SU-DHL-6 (cell line): ENCODE data around the gene SLC44A5.

Source experiments
- EZH2phosphoT487 ChIP-seq: fragments of 200-600 bp; sonication (generic), shearing (Covaris generic); conservative IDR thresholded peaks from 2 replicates; pipeline ENCODE4 v1.6.1; 2018; ENCODE audit warnings: mild to moderate bottlenecking, antibody characterized with exemption, low read length, moderate library complexity, mixed read lengths
- TF ChIP-seq, protein P1 (sequence below): fragments of 200-600 bp; sonication (generic); IDR thresholded peaks from one replicate; pipeline ENCODE4 v1.5.1; 2017; ENCODE audit warnings: antibody characterized with exemption, mild to moderate bottlenecking, low read length, moderate library complexity; ENCODE audit not compliant: insufficient read depth, poor library complexity, severe bottlenecking

DNA sequence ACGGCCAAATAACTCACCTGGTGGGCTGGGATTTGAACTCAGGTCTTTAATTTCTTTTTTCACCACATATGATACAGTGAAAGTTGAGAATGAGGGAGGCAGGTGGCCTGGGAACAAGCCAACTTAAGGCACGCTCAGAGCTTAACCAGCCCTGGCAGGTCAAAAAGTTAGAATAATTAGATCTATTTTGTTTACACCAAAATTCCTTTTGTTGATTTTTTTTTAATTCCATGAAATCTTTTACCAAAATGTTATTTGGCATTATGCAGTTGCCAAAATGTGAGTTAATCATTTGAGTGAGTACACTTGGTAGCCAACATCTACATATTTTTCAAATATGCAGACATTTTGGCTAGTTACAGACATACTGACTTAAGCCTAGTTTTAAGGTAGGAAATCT, 439.9 kb downstream of the SLC44A5 start:
- TF ChIP-seq, protein P1, sequence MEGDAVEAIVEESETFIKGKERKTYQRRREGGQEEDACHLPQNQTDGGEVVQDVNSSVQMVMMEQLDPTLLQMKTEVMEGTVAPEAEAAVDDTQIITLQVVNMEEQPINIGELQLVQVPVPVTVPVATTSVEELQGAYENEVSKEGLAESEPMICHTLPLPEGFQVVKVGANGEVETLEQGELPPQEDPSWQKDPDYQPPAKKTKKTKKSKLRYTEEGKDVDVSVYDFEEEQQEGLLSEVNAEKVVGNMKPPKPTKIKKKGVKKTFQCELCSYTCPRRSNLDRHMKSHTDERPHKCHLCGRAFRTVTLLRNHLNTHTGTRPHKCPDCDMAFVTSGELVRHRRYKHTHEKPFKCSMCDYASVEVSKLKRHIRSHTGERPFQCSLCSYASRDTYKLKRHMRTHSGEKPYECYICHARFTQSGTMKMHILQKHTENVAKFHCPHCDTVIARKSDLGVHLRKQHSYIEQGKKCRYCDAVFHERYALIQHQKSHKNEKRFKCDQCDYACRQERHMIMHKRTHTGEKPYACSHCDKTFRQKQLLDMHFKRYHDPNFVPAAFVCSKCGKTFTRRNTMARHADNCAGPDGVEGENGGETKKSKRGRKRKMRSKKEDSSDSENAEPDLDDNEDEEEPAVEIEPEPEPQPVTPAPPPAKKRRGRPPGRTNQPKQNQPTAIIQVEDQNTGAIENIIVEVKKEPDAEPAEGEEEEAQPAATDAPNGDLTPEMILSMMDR: no peak
- no peak for TF ChIP-seq EZH2phosphoT487
